Hepatocyte (in vitro differentiated cells): ENCODE measurements around the gene RRAD.

ENCODE experiments used
- CTCF ChIP-seq: fragments of 200-600 bp; sonication (generic); IDR thresholded peaks from 2 replicates; pipeline ENCODE4 v1.5.1; 2016; ENCODE audit warnings: antibody characterized with exemption, mild to moderate bottlenecking; ENCODE audit not compliant: poor library complexity
- EZH2 ChIP-seq: fragments of 200-600 bp; sonication (generic); IDR thresholded peaks from 2 replicates; pipeline ENCODE4 v1.6.1; 2016; ENCODE audit warnings: antibody characterized with exemption, mild to moderate bottlenecking, borderline replicate concordance
- EZH2phosphoT487 ChIP-seq: fragments of 200-600 bp; sonication (generic); IDR thresholded peaks from one replicate; pipeline ENCODE4 v1.6.1; 2018; ENCODE audit warnings: antibody characterized with exemption, mild to moderate bottlenecking, low read depth, moderate library complexity; ENCODE audit not compliant: unreplicated experiment, severe bottlenecking

- no peak for TF ChIP-seq EZH2
- no peak for TF ChIP-seq CTCF
- no peak for TF ChIP-seq EZH2phosphoT487
Measured at GRCh38 chr16:66964049-66964448, 38.7 kb upstream of the RRAD start.
